H1 (cell line): ENCODE results near the gene PRR7. TPM values are rescaled to one million over a fixed set of nuclear protein-coding genes. Genes with fewer than 3 reads are reported as not detected.

Experiments used
- CTCF ChIA-PET: fragments of 300-600 bp; sonication (Branson Sonifier 250); formaldehyde crosslinking; loops from one replicate; lab custom pipeline; 2021; ENCODE audit not compliant: partially characterized antibody; lab: Charles Lee
- POLR2A ChIA-PET: fragments of 300-600 bp; sonication (Branson Sonifier 250); formaldehyde crosslinking; loops from one replicate; lab custom pipeline; 2021; ENCODE audit warnings: inconsistent platforms; ENCODE audit not compliant: partially characterized antibody; lab: Charles Lee
- DNase-seq, 2 experiments: peaks; one replicate each; pipeline versions ENCODE4 v3.0.0 to v3.0.0-alpha.2; 2010 to 2022; ENCODE audit warnings: low spot score in 2 of 2, low read depth in 1 of 2, mixed read lengths in 1 of 2
- FAIRE-seq: peaks from 2 replicates; lab custom pipeline; 2011; peaks lifted over from hg19 to GRCh38; lab: Jason Lieb, UNC
- H2AFZ ChIP-seq: 2 replicates; pipeline ENCODE4 v1.8.1; 2012; ENCODE audit warnings: low read length, inconsistent platforms
- H2AK5ac ChIP-seq: 2 replicates; pipeline ENCODE4 v1.6.1; 2013; ENCODE audit warnings: low read depth, low read length
- H2BK120ac ChIP-seq: replicated peaks from 2 replicates; pipeline ENCODE3; 2013; ENCODE audit warnings: low read depth, low read length, inconsistent platforms
- H2BK12ac ChIP-seq: 2 replicates; pipeline ENCODE4 v1.6.1; 2013; ENCODE audit warnings: low read depth, low read length
- H2BK15ac ChIP-seq: 2 replicates; pipeline ENCODE4 v1.6.1; 2013; ENCODE audit warnings: low read length
- H2BK20ac ChIP-seq: 2 replicates; pipeline ENCODE4 v1.6.1; 2013; ENCODE audit warnings: low read length
- H2BK5ac ChIP-seq: 2 replicates; pipeline ENCODE4 v1.6.1; 2013; ENCODE audit warnings: low read depth, low read length
- H3K14ac ChIP-seq: 2 replicates; pipeline ENCODE4 v1.6.1; 2013; ENCODE audit warnings: inconsistent platforms; ENCODE audit not compliant: insufficient read length
- H3K18ac ChIP-seq: 2 replicates; pipeline ENCODE4 v1.6.1; 2013; ENCODE audit warnings: low read length; ENCODE audit errors: extremely low read depth
- H3K23ac ChIP-seq: 2 replicates; pipeline ENCODE4 v1.6.1; 2013; ENCODE audit warnings: inconsistent platforms; ENCODE audit not compliant: insufficient read length
- H3K23me2 ChIP-seq: 2 replicates; pipeline ENCODE4 v1.6.1; 2013; ENCODE audit warnings: low read depth, low read length
- H3K27ac ChIP-seq: 2 replicates; pipeline ENCODE4 v1.6.1; 2011; ENCODE audit warnings: low read depth, low read length, inconsistent platforms
- H3K27me3 ChIP-seq, 4 experiments: replicated peaks in 1 of 4; 1 replicate in 1 of 4; 2 replicates in 3 of 4; pipeline versions ENCODE4 v1.6.1 to v1.8.1; 2011 to 2013; ENCODE audit warnings: low read length in 3 of 4, mild to moderate bottlenecking in 3 of 4, inconsistent platforms in 2 of 4, mixed read lengths in 2 of 4, moderate library complexity in 1 of 4; ENCODE audit not compliant: control insufficient read depth in 3 of 4, insufficient read depth in 3 of 4; ENCODE audit errors: extremely low read depth in 1 of 4
- H3K36me3 ChIP-seq, 4 experiments: 2 replicates each; pipeline versions ENCODE4 v1.6.1 to v1.8.1; 2011 to 2013; ENCODE audit warnings: mild to moderate bottlenecking in 4 of 4, low read length in 3 of 4, moderate library complexity in 2 of 4, control low read depth in 1 of 4, inconsistent platforms in 1 of 4; ENCODE audit not compliant: insufficient read depth in 4 of 4, control insufficient read depth in 2 of 4
- H3K4ac ChIP-seq: replicated peaks from 2 replicates; pipeline ENCODE3; 2013; ENCODE audit warnings: low read length, low read depth, mixed read lengths, inconsistent platforms; ENCODE audit not compliant: insufficient read length
- H3K4me1 ChIP-seq, 4 experiments: replicated peaks in 1 of 4; 1 replicate in 1 of 4; 2 replicates in 3 of 4; pipeline versions ENCODE4 v1.6.1 to v1.8.1; 2011 to 2013; ENCODE audit warnings: low read length in 3 of 4, inconsistent platforms in 2 of 4, mixed read lengths in 1 of 4; ENCODE audit not compliant: insufficient read depth in 4 of 4, control insufficient read depth in 3 of 4
- H3K4me2 ChIP-seq, 2 experiments: 2 replicates each; pipeline versions ENCODE4 v1.6.1 to v1.8.1; 2011 to 2013; ENCODE audit warnings: low read depth in 2 of 2, low read length in 2 of 2, control low read depth in 1 of 2, inconsistent platforms in 1 of 2, mild to moderate bottlenecking in 1 of 2; ENCODE audit not compliant: insufficient read depth in 1 of 2
- H3K4me3 ChIP-seq, 4 experiments: fragments of 200-600, 300-600 bp in 1 of 4; sonication (generic), shearing (Covaris generic), sonication (Bioruptor Twin) in 1 of 4; 2 replicates each; pipeline versions ENCODE4 v1.5.1 to v1.8.1; 2011 to 2016; ENCODE audit warnings: low read length in 4 of 4, low read depth in 3 of 4, control low read depth in 2 of 4, inconsistent platforms in 2 of 4, mild to moderate bottlenecking in 2 of 4, mixed read lengths in 1 of 4, moderate library complexity in 1 of 4; ENCODE audit not compliant: insufficient read depth in 2 of 4; ENCODE audit errors: extremely low read depth in 1 of 4
- H3K56ac ChIP-seq: replicated peaks from 2 replicates; pipeline ENCODE3; 2013; ENCODE audit warnings: low read depth, mild to moderate bottlenecking, mixed read lengths, low read length, inconsistent platforms; ENCODE audit not compliant: insufficient read length
- H3K79me1 ChIP-seq: 2 replicates; pipeline ENCODE4 v1.6.1; 2013; ENCODE audit warnings: low read depth, low read length, control low read depth
- H3K79me2 ChIP-seq, 2 experiments: 2 replicates each; pipeline versions ENCODE4 v1.6.1 to v1.8.1; 2012 to 2013; ENCODE audit warnings: low read length in 2 of 2, mild to moderate bottlenecking in 2 of 2, inconsistent platforms in 1 of 2; ENCODE audit not compliant: insufficient read depth in 2 of 2, control insufficient read depth in 1 of 2
- H3K9ac ChIP-seq, 4 experiments: replicated peaks in 1 of 4; 1 replicate in 1 of 4; 2 replicates in 3 of 4; pipeline versions ENCODE4 v1.6.1 to v1.8.1; 2011 to 2013; ENCODE audit warnings: low read depth in 3 of 4, low read length in 3 of 4, control low read depth in 2 of 4, mild to moderate bottlenecking in 2 of 4, moderate library complexity in 2 of 4, inconsistent platforms in 1 of 4; ENCODE audit errors: extremely low read depth in 1 of 4
- H3K9me3 ChIP-seq, 2 experiments: 2 replicates each; pipeline versions ENCODE4 v1.6.1 to v1.8.1; 2012 to 2013; ENCODE audit warnings: mild to moderate bottlenecking in 2 of 2, moderate library complexity in 2 of 2, control low read depth in 1 of 2, inconsistent platforms in 1 of 2, low read depth in 1 of 2, low read length in 1 of 2, mixed read lengths in 1 of 2; ENCODE audit not compliant: insufficient read depth in 2 of 2
- H4K20me1 ChIP-seq, 2 experiments: replicated peaks in 1 of 2; 2 replicates each; pipeline versions ENCODE3 to v1.8.1; 2011 to 2013; ENCODE audit warnings: inconsistent platforms in 2 of 2, low read length in 2 of 2, mild to moderate bottlenecking in 1 of 2; ENCODE audit not compliant: insufficient read depth in 2 of 2, control insufficient read depth in 1 of 2
- H4K5ac ChIP-seq: 2 replicates; pipeline ENCODE4 v1.6.1; 2013; ENCODE audit warnings: low read length, low read depth, mixed read lengths, inconsistent platforms; ENCODE audit not compliant: insufficient read length
- H4K8ac ChIP-seq: 2 replicates; pipeline ENCODE4 v1.8.0; 2013; ENCODE audit warnings: mild to moderate bottlenecking, moderate library complexity, low read length, inconsistent platforms; ENCODE audit not compliant: insufficient read depth; ENCODE audit errors: extremely low read depth
- H4K91ac ChIP-seq: replicated peaks from 2 replicates; pipeline ENCODE3; 2013; ENCODE audit warnings: low read length, mixed read lengths, inconsistent platforms; ENCODE audit not compliant: insufficient read length
- EGR1 ChIP-seq: IDR thresholded peaks from 2 replicates; pipeline ENCODE4 v1.6.1; 2011; ENCODE audit warnings: low read depth, low read length, borderline replicate concordance
- RAD21 ChIP-seq, 2 experiments: IDR thresholded peaks in 1 of 2; conservative IDR thresholded peaks in 1 of 2; 2 replicates each; pipeline ENCODE4 v1.6.1; 2011; ENCODE audit warnings: low read depth in 2 of 2, low read length in 2 of 2, improper control_type of control experiment in 1 of 2, inconsistent platforms in 1 of 2, mild to moderate bottlenecking in 1 of 2, moderate library complexity in 1 of 2
- RXRA ChIP-seq: IDR thresholded peaks from 2 replicates; pipeline ENCODE4 v1.6.1; 2011; ENCODE audit warnings: low read depth, mild to moderate bottlenecking, low read length, moderate library complexity; ENCODE audit not compliant: insufficient read depth
- WGBS, 2 experiments: shearing (Covaris generic) in 1 of 2; methylation state at CpG; one replicate each; pipeline versions ENCODE4 v1.1.6 to v1.1.7; 2013 to 2015; ENCODE audit warnings: low lambda C conversion rate in 2 of 2, mixed read lengths in 2 of 2, inconsistent platforms in 1 of 2, low coverage in 1 of 2, missing lambda C conversion rate in 1 of 2; ENCODE audit not compliant: insufficient replicate concordance in 2 of 2, insufficient coverage in 1 of 2, insufficient read length in 1 of 2; ENCODE audit errors: extremely low coverage in 1 of 2, missing lambda C conversion rate in 1 of 2; 5-methylcytosine and 5-hydroxymethylcytosine counted together
- polyA plus RNA-seq, 7 experiments: library from polyadenylated mRNA; depleted of rRNA in 3 of 7; stranded (reverse) in 5 of 7; unstranded in 2 of 7; fragments of >200 nt in 5 of 7; fragments of 200-250 nt in 2 of 7; gene quantifications; 1 replicate in 5 of 7; 2 replicates in 1 of 7; 4 replicates in 1 of 7; pipeline versions ENCODE4 v1.2.1 to v1.2.3, GENCODE V29; 2011 to 2013; ENCODE audit warnings: missing spikeins in 2 of 7, mixed read lengths in 2 of 7
- total RNA-seq: library from RNA; stranded (reverse); fragmentation: NEBNext Ultra II Directional; extraction: Animal tissue kit (Norgen Biotek cat#: 25700); gene quantifications from 2 replicates; pipeline ENCODE4 v1.2.1, GENCODE V29; 2021

PRR7 gene
- total and polyA plus RNA-seq, 2 of the 8 experiments (the other 6 are each of a cell fraction or from before 2014, with no cell fraction given): 8.0 to 11.8 TPM

DNA sequence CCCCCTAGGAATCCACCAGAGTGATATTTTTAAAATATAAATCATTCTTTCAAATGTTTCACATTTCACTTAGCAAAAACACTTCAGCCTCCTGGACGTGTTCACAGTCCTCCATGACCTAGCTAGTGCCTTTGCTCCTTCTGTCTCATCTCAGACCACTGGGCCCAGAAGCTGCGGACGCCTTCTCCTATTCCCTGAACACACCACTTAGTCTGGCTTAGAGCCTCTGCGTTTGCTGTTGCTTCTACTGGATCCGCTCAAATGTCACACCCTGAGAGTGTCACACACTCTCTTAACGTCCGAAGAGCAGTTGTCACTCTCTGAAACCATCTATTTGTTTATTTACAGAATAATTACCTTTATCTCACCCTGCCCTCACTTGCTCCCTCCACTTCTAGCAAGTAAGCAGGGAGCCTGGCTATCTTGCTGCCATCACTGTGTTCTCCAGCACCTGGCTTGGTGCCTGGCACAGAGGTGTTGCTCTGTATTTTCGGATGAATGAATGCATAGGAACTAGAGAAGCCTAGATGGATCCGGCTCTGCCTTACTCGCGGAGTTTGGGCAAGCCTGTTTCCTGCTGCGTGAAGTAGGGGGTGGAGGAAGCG is 21.3 kb upstream of the PRR7 start:
- no peak overlapping the region for H2AFZ ChIP-seq
- TF ChIP-seq RAD21 (IDR thresholded peaks at IDR 0.05 in 1 of 2, conservative IDR thresholded peaks at IDR 0.05 in 1 of 2; ENCODE audit: low read depth in 2 of 2, low read length in 2 of 2) (no peak), EGR1 (no peak), RXRA (no peak)
- TF ChIP-seq, all 59 proteins: peak for 0
- 69% methylated on average over 13 of the region's 13 CpGs; no CpG with 5 or more reads in 1 of the 2 experiments for WGBS, 2 experiments

More for the DNA sequence above, 21.3 kb upstream of the PRR7 start:
- ChIA-PET CTCF (interaction anchor here (0.5 to 7.1 kb wide), 9 partner anchors 11 to 395 kb away, joined by 3 to 57 read pairs (median 3); partner anchors contain the start of gene PFN3), POLR2A (interaction anchor here (0.6 to 24.2 kb wide), 9 partner anchors 8 to 70 kb away, joined by 3 to 460 read pairs (median 4); partner anchors contain the start of gene PRR7)
- H3K4me2 ChIP-seq: peak overlapping the region; percentile 62 to 81
- H3K4ac ChIP-seq: peak overlapping the region; percentile 40
- H2BK12ac ChIP-seq: peak overlapping the region; percentile 68; the same call in 1 of the 2 replicates
- H3K14ac ChIP-seq: no peak overlapping the region
- no peak overlapping the region for H3K56ac ChIP-seq
- peak overlapping the region; percentile 88 for H2BK15ac ChIP-seq
- H2BK120ac ChIP-seq: peak overlapping the region; percentile 29
- H2AK5ac ChIP-seq: peak overlapping the region; percentile 90; the same call in 1 of the 2 replicates
- no peak overlapping the region for H4K5ac ChIP-seq
- peak overlapping the region; percentile 80; the same call in 1 of the 2 replicates for H2BK20ac ChIP-seq
- peak overlapping the region in 3 of 4 experiments; percentile 5 to 84 (median 82); a peak in 3 of 7 replicates for H3K9ac ChIP-seq
- H3K4me3 ChIP-seq: peak overlapping the region; percentile 52 to 71 (median 64)
- H3K23ac ChIP-seq: no peak overlapping the region
- H4K91ac ChIP-seq: peak overlapping the region; percentile 11
- H3K79me2 ChIP-seq: peaks cover 0 to 26% of the 10 kb centered on the region in 2 experiments; a peak in 2 of 4 replicates
- H3K18ac ChIP-seq: peak overlapping the region; percentile 71
- H3K79me1 ChIP-seq: peaks cover 16% of the 10 kb centered on the region
- H3K23me2 ChIP-seq: peaks cover 10% of the 10 kb centered on the region
- H3K27ac ChIP-seq: peak overlapping the region; percentile 86; the same call in 1 of the 2 replicates
- no peak for FAIRE-seq
- no peaks in the 10 kb centered on the region for H3K9me3 ChIP-seq
- peaks cover 4 to 14% (median 9%) of the 10 kb centered on the region in 4 experiments; a peak in 6 of 7 replicates for H3K4me1 ChIP-seq
- no peaks in the 10 kb centered on the region for H3K27me3 ChIP-seq
- no peak for DNase-seq
- peak overlapping the region; percentile 91 for H2BK5ac ChIP-seq
- no peaks in the 10 kb centered on the region; a peak in 1 of 8 replicates for H3K36me3 ChIP-seq
- peak overlapping the region; percentile 93; the same call in 1 of the 2 replicates for H4K8ac ChIP-seq
- peaks cover 10 to 15% of the 10 kb centered on the region in 2 experiments for H4K20me1 ChIP-seq
